ENCODE data around the gene TTI1.

The TTI1 gene

GRCh38 chr20:38065764-38066375 is 32.6 kb upstream of the TTI1 start:
- H3K4me3 ChIP-seq (ENCODE audit: low read depth, low read length) = no peak overlapping the region
- no peak for TF ChIP-seq CTCF (IDR thresholded peaks at IDR 0.05; ENCODE audit: insufficient read depth, low read length, missing control alignments)
- no peak for DNase-seq (ENCODE audit: low read depth, low spot score)
- ChIA-PET POLR2A (no interaction called here), CTCF (interaction anchor here (0.8 to 31.9 kb wide), 5 partner anchors 8 to 502 kb away, joined by 3 to 1143 read pairs (median 3); no protein-coding TSS in a partner anchor)

- POLR2A ChIA-PET = no interaction called here
- CTCF ChIA-PET = interaction anchor here (1.0 to 31.9 kb wide), 4 partner anchors 9 to 500 kb away, joined by 3 to 1143 read pairs (median 17); no protein-coding TSS in a partner anchor
- DNase-seq (ENCODE audit: low read depth, low spot score) = no peak
- no peak overlapping the region for H3K4me3 ChIP-seq (ENCODE audit: low read depth, low read length)
- no peak for TF ChIP-seq CTCF (IDR thresholded peaks at IDR 0.05; ENCODE audit: insufficient read depth, low read length, missing control alignments)
Observed at GRCh38 chr20:38063911-38064530, 30.8 kb upstream of the TTI1 start.

- POLR2A ChIA-PET = no interaction called here
- CTCF ChIA-PET = interaction anchor here (1.0 to 31.9 kb wide), 8 partner anchors 10 to 498 kb away, joined by 3 to 1143 read pairs (median 6); no protein-coding TSS in a partner anchor
- no peak for DNase-seq (ENCODE audit: low read depth, low spot score)
- TF ChIP-seq CTCF (IDR thresholded peaks at IDR 0.05; ENCODE audit: insufficient read depth, low read length, missing control alignments) = no peak
- H3K4me3 ChIP-seq (ENCODE audit: low read depth, low read length) = no peak overlapping the region
Observed at GRCh38 chr20:38062890-38063289, 29.6 kb upstream of the TTI1 start.

GRCh38 chr20:38061109-38061508 is 27.9 kb upstream of the TTI1 start:
- ChIA-PET CTCF (interaction anchor here (1.0 to 31.9 kb wide), 11 partner anchors 8 to 497 kb away, joined by 3 to 1143 read pairs (median 5); no protein-coding TSS in a partner anchor), POLR2A (no interaction called here)
- TF ChIP-seq CTCF (IDR thresholded peaks at IDR 0.05; ENCODE audit: insufficient read depth, low read length, missing control alignments) = no peak
- no peak for DNase-seq (ENCODE audit: low read depth, low spot score)
- no peak overlapping the region for H3K4me3 ChIP-seq (ENCODE audit: low read depth, low read length)

GRCh38 chr20:38060536-38060935 is 27.3 kb upstream of the TTI1 start:
- ChIA-PET CTCF (interaction anchor here (1.0 to 31.9 kb wide), 11 partner anchors 10 to 496 kb away, joined by 3 to 1143 read pairs (median 6); no protein-coding TSS in a partner anchor), POLR2A (no interaction called here)
- no peak for TF ChIP-seq CTCF (IDR thresholded peaks at IDR 0.05; ENCODE audit: insufficient read depth, low read length, missing control alignments)
- DNase-seq (ENCODE audit: low read depth, low spot score) = no peak
- no peak overlapping the region for H3K4me3 ChIP-seq (ENCODE audit: low read depth, low read length)

GRCh38 chr20:38059832-38060231 is 26.6 kb upstream of the TTI1 start:
- DNase-seq (ENCODE audit: low read depth, low spot score) = no peak
- TF ChIP-seq CTCF (IDR thresholded peaks at IDR 0.05; ENCODE audit: insufficient read depth, low read length, missing control alignments) = no peak
- POLR2A ChIA-PET = no interaction called here
- CTCF ChIA-PET = interaction anchor here (1.0 to 31.9 kb wide), 7 partner anchors 13 to 495 kb away, joined by 3 to 1143 read pairs (median 13); no protein-coding TSS in a partner anchor
- no peak overlapping the region for H3K4me3 ChIP-seq (ENCODE audit: low read depth, low read length)

Measured in AG04449 (cell line).